HL-60 (cell line): ENCODE results near the gene CREB3.

ENCODE experiments used
- DNase-seq, 2 experiments: peaks; one replicate each; pipeline ENCODE4 v3.0.0-alpha.2; 2010 to 2020; ENCODE audit warnings: low read depth in 1 of 2, low spot score in 1 of 2
- H3K27ac ChIP-seq: fragments of 250-450 bp; sonication (Bioruptor Pico); replicated peaks from 2 replicates; pipeline ENCODE4 v1.5.1; 2020; ENCODE audit warnings: mild to moderate bottlenecking, moderate library complexity
- H3K27me3 ChIP-seq: fragments of 250-450 bp; sonication (Bioruptor Pico); 2 replicates; pipeline ENCODE4 v1.5.1; 2021; ENCODE audit warnings: mild to moderate bottlenecking, moderate library complexity; ENCODE audit not compliant: insufficient read depth, poor library complexity, severe bottlenecking
- H3K4me3 ChIP-seq: replicated peaks from 2 replicates; pipeline ENCODE4 v1.5.1; 2011; ENCODE audit warnings: mild to moderate bottlenecking, control low read depth, low read length; ENCODE audit not compliant: insufficient read depth
- GABPA ChIP-seq: IDR thresholded peaks from 2 replicates; pipeline ENCODE4 v1.6.1; 2012; ENCODE audit warnings: low read depth
- POLR2AphosphoS5 ChIP-seq: IDR thresholded peaks from 2 replicates; pipeline ENCODE4 v1.6.1; 2012; ENCODE audit warnings: low read depth
- SPI1 ChIP-seq: IDR thresholded peaks from 2 replicates; pipeline ENCODE4 v1.6.1; 2012; ENCODE audit warnings: low read depth, mild to moderate bottlenecking, borderline replicate concordance
- TF ChIP-seq, protein P1 (sequence below): IDR thresholded peaks from one replicate; pipeline ENCODE4 v1.5.1; 2011; ENCODE audit warnings: low read length, control low read depth, inconsistent platforms; ENCODE audit not compliant: insufficient read depth
- TF ChIP-seq, protein P2 (sequence below): IDR thresholded peaks from 2 replicates; pipeline ENCODE4 v1.6.1; 2012; ENCODE audit warnings: low read depth; ENCODE audit not compliant: insufficient replicate concordance

Gene CREB3

DNA sequence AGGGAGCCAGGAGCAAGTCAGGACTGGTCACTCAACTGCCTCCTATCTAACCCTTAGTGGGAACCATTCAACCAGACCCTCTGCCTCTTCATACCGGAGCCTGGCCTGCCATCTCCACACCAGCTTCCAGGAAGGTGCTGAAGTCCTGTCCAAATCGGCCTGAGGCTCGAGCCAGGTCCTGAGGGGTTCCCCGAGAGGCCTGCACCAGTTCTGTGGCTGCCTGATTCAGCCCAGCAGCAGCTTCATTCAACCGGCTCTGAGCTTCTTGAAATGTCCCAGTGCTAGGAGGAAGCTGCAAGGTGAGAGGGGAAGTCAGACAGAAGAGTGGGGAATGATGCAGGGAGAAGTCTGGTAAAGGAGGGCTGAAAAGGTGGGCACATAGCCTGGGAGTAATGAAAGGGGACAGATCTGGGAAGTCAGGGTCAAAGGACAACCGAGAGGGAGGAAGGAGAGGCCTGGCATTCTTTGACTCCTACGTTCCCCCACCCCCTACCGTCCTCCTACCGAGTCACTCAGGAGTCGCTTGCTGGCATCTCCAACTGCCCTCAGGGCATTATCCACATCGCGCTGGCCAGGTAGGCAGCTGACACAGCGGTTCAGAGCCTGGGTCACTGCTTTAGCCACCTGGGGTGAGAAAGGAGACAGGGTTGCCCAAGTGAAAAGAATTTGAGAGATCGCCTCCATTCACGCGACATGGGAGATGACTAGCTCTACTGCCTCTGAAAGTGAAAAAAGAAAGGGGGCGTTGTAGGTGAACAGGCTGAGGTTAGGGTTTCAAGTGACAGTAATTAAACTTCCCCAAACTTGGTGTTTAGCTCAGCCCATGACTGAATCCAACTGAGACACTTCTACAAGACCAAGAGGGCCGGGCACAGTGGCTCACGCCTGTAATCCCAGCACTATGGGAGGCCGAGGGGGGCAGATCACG lies 20.7 kb upstream of the CREB3 start:
- H3K27ac ChIP-seq: no peak overlapping the region
- TF ChIP-seq SPI1 (no peak), POLR2AphosphoS5 (no peak), GABPA (no peak)
- TF ChIP-seq, protein P1, sequence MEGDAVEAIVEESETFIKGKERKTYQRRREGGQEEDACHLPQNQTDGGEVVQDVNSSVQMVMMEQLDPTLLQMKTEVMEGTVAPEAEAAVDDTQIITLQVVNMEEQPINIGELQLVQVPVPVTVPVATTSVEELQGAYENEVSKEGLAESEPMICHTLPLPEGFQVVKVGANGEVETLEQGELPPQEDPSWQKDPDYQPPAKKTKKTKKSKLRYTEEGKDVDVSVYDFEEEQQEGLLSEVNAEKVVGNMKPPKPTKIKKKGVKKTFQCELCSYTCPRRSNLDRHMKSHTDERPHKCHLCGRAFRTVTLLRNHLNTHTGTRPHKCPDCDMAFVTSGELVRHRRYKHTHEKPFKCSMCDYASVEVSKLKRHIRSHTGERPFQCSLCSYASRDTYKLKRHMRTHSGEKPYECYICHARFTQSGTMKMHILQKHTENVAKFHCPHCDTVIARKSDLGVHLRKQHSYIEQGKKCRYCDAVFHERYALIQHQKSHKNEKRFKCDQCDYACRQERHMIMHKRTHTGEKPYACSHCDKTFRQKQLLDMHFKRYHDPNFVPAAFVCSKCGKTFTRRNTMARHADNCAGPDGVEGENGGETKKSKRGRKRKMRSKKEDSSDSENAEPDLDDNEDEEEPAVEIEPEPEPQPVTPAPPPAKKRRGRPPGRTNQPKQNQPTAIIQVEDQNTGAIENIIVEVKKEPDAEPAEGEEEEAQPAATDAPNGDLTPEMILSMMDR: no peak
- TF ChIP-seq, protein P2, sequence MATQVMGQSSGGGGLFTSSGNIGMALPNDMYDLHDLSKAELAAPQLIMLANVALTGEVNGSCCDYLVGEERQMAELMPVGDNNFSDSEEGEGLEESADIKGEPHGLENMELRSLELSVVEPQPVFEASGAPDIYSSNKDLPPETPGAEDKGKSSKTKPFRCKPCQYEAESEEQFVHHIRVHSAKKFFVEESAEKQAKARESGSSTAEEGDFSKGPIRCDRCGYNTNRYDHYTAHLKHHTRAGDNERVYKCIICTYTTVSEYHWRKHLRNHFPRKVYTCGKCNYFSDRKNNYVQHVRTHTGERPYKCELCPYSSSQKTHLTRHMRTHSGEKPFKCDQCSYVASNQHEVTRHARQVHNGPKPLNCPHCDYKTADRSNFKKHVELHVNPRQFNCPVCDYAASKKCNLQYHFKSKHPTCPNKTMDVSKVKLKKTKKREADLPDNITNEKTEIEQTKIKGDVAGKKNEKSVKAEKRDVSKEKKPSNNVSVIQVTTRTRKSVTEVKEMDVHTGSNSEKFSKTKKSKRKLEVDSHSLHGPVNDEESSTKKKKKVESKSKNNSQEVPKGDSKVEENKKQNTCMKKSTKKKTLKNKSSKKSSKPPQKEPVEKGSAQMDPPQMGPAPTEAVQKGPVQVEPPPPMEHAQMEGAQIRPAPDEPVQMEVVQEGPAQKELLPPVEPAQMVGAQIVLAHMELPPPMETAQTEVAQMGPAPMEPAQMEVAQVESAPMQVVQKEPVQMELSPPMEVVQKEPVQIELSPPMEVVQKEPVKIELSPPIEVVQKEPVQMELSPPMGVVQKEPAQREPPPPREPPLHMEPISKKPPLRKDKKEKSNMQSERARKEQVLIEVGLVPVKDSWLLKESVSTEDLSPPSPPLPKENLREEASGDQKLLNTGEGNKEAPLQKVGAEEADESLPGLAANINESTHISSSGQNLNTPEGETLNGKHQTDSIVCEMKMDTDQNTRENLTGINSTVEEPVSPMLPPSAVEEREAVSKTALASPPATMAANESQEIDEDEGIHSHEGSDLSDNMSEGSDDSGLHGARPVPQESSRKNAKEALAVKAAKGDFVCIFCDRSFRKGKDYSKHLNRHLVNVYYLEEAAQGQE: no peak
- no peaks in the 10 kb centered on the region for H3K27me3 ChIP-seq
- DNase-seq: no peak
- no peak overlapping the region for H3K4me3 ChIP-seq

DNA sequence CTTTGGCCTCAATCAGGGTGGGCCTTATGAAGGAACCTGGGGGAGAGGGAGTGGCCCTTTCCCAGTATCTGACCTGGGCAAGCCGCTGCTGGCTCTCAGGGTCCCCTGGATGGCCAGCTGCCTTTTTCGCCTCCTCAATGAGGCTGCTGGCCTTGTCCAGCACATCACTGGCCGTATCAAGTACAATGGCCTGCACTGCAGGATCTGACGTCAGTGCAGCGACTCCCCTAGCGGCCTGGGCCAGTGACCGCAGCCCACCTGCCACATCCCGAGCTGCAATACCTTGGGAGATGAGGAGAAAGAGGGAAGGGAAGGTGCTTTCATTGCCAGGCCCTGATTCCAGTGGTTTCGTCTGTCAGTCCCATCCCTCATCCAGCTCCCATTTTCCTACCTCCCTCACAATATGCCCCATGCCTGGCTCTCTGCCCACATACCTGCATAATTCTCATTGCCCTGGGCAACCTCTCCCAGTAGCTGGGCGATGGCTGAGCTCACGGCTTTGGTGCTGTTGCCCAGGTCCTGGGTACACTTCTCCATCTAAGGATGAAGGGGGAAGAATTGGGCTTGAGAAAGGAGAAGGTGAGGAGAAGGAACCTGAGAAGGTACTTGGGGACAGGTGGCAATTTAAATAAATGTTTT lies 19.6 kb upstream of the CREB3 start:
- TF ChIP-seq, protein P2: no peak
- TF ChIP-seq SPI1 (no peak), POLR2AphosphoS5 (no peak), GABPA (no peak)
- TF ChIP-seq, protein P1: no peak
- no peak overlapping the region for H3K27ac ChIP-seq
- H3K27me3 ChIP-seq: no peaks in the 10 kb centered on the region
- DNase-seq: no peak
- no peak overlapping the region for H3K4me3 ChIP-seq

DNA sequence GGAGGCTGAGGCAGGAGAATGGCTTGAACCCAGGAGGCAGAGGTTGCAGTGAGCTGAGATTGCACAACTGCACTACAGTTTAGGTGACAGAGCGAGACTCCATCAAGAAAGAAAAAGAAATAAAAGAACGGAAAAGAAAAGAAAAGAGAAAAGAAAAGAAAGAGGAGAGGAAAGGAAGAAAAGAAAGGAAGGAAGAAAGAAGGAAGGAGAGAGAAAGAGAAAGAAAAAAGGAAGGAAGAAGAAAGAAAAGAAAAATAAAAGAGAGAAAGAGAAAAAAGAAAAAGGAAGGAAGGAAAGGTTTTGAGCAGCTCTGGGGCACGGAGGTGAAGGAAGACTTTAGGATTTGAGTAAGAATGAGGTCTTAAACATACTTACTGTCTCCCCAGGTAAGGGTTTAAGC lies 18.9 kb upstream of the CREB3 start:
- H3K27ac ChIP-seq: no peak overlapping the region
- TF ChIP-seq, protein P2: no peak
- TF ChIP-seq, protein P1: no peak
- TF ChIP-seq GABPA (no peak), SPI1 (no peak), POLR2AphosphoS5 (no peak)
- no peak for DNase-seq
- no peaks in the 10 kb centered on the region for H3K27me3 ChIP-seq
- H3K4me3 ChIP-seq: no peak overlapping the region
